HL-60 (cell line): Measurements from ENCODE around the gene TUBG2.
"Not testable (repeated sequence)": the region's sequence is repeated elsewhere in the genome, so short reads cannot be mapped to it uniquely, and the experiment has no call there.

Experiments
- DNase-seq, 2 experiments: peaks; one replicate each; pipeline ENCODE4 v3.0.0-alpha.2; 2010 to 2020; ENCODE audit warnings: low read depth in 1 of 2, low spot score in 1 of 2
- H3K27ac ChIP-seq: fragments of 250-450 bp; sonication (Bioruptor Pico); replicated peaks from 2 replicates; pipeline ENCODE4 v1.5.1; 2020; ENCODE audit warnings: mild to moderate bottlenecking, moderate library complexity
- H3K27me3 ChIP-seq: fragments of 250-450 bp; sonication (Bioruptor Pico); 2 replicates; pipeline ENCODE4 v1.5.1; 2021; ENCODE audit warnings: mild to moderate bottlenecking, moderate library complexity; ENCODE audit not compliant: insufficient read depth, poor library complexity, severe bottlenecking
- H3K4me3 ChIP-seq: replicated peaks from 2 replicates; pipeline ENCODE4 v1.5.1; 2011; ENCODE audit warnings: mild to moderate bottlenecking, control low read depth, low read length; ENCODE audit not compliant: insufficient read depth
- CTCF ChIP-seq: IDR thresholded peaks from one replicate; pipeline ENCODE4 v1.5.1; 2011; ENCODE audit warnings: low read length, control low read depth, inconsistent platforms; ENCODE audit not compliant: insufficient read depth
- GABPA ChIP-seq: IDR thresholded peaks from 2 replicates; pipeline ENCODE4 v1.6.1; 2012; ENCODE audit warnings: low read depth
- POLR2AphosphoS5 ChIP-seq: IDR thresholded peaks from 2 replicates; pipeline ENCODE4 v1.6.1; 2012; ENCODE audit warnings: low read depth
- REST ChIP-seq: IDR thresholded peaks from 2 replicates; pipeline ENCODE4 v1.6.1; 2012; ENCODE audit warnings: low read depth; ENCODE audit not compliant: insufficient replicate concordance
- SPI1 ChIP-seq: IDR thresholded peaks from 2 replicates; pipeline ENCODE4 v1.6.1; 2012; ENCODE audit warnings: low read depth, mild to moderate bottlenecking, borderline replicate concordance

TUBG2 gene

DNA sequence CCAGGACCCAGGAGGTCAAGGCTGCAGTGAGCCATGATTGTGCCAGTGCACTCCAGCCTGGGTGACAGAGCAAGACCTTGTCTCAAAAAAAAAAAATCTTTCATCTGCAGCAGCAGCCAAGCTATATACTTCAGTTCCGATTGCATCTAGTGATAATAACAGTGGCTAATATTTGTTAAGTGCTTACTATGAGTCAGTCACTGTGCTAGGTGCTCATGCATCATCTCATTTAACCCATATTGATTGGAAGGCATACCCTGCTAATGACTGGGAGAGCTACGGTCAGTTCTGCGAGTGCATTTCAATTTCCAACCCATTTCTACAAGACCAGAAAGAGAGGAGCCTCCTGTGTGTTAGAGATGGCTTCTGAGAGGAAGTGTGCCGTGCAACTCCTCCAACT is 7.7 kb upstream of the TUBG2 start:
- no peak overlapping the region for H3K27ac ChIP-seq
- TF ChIP-seq CTCF (no peak), SPI1 (no peak), GABPA (no peak), POLR2AphosphoS5 (no peak)
- H3K4me3 ChIP-seq, result no peak overlapping the region
- DNase-seq, result no peak
- no peaks in the 10 kb centered on the region for H3K27me3 ChIP-seq

GRCh38 chr17:42653179-42654124 is 5.6 kb upstream of the TUBG2 start:
- H3K27ac ChIP-seq, result no peak overlapping the region
- H3K4me3 ChIP-seq, result no peak overlapping the region
- no peak for DNase-seq
- peaks cover 2% of the 10 kb centered on the region for H3K27me3 ChIP-seq
- no peak for TF ChIP-seq SPI1

DNA sequence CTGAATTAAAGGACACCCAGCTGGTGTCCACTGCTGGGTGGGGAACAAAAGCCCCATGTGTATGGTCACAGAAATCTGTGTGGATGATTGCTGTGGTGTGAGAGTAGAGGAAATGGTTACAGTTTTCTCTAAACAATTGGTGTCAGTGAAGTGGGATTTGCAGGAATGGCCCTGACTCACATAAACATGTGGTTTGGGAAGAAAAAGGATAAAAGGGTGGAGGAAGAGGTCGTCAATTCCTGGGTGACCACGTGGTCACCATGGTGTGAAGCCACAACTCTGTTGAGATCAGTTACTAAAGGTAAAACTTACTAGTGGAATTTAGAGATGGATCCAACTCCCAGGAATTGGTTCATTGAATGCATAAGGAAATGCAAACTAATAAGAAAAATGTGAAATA is 3.6 kb upstream of the TUBG2 start:
- H3K4me3 ChIP-seq, result no peak overlapping the region
- H3K27me3 ChIP-seq, result peaks cover 4% of the 10 kb centered on the region
- DNase-seq, result no peak
- TF ChIP-seq SPI1, result no peak
- no peak for TF ChIP-seq CTCF
- no peak for TF ChIP-seq POLR2AphosphoS5
- no peak for TF ChIP-seq REST
- no peak for TF ChIP-seq GABPA
- H3K27ac ChIP-seq, result no peak overlapping the region

GRCh38 chr17:42657824-42658588 is 1.1 kb upstream of the TUBG2 start:
- no peak overlapping the region for H3K4me3 ChIP-seq
- H3K27ac ChIP-seq, result no peak overlapping the region
- no peak for DNase-seq
- TF ChIP-seq SPI1 (no peak), POLR2AphosphoS5 (no peak), GABPA (no peak), CTCF (no peak), REST (no peak)
- peaks cover 4% of the 10 kb centered on the region for H3K27me3 ChIP-seq

- not testable (repeated sequence) for DNase-seq, H3K27me3 ChIP-seq, H3K4me3 ChIP-seq, H3K27ac ChIP-seq
Measured at GRCh38 chr17:42659932-42660274, 819 bp downstream of the TUBG2 start.
